Esophagus muscularis mucosa (tissue), 3 donors: ENCODE measurements around the gene EMILIN1.

Experiments used
- POLR2A ChIP-seq: fragments of 450-650 bp; IDR thresholded peaks from one replicate; pipeline ENCODE4 v1.6.1; 2017; ENCODE audit warnings: antibody characterized with exemption, moderate library complexity, mild to moderate bottlenecking, low read depth
- TF ChIP-seq, protein P1 (sequence below), 3 experiments: fragments of 200-600 bp in 2 of 3; fragments of 450-650 bp in 1 of 3; sonication (generic) in 2 of 3; IDR thresholded peaks; one replicate each; pipeline ENCODE4 v1.5.1; 2017 to 2019; ENCODE audit warnings: antibody characterized with exemption in 3 of 3, mild to moderate bottlenecking in 2 of 3, moderate library complexity in 1 of 3

DNA sequence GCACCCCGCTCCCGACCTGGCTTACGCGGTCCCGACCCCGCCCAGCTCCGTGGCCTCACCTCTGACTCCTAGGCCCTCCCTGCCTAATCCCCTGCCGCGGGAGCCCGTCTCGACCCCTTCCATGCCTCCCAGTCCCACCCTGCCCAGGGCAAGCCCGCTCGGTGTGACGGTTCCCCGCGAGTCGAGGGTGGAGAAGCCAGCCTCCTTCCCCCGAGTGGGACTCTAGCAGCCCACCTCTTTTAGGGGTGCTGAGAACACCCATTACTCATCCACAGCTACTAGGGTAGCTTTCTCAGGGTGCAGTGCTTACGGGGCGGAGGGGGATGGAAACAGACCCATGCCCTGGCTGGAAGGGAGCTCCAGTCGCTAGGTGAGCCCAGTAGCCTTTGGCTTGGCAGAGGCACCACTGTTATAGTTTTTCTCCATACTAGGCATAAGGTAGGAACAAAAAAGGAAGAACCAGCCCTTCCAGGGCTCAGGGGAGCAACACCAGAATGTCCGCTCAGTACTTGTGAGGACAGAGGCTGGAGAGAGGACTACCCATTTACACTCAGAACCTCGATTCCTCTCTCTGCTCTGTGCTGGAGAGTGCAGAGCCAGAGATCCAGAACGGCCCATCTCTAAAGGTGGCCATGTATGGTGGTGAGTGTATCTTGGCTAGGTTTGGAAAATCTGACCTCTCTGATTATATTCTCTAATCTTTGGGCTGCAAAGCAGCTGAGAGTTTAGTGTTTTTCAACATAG lies 26.3 kb upstream of the EMILIN1 start:
- TF ChIP-seq, protein P1, sequence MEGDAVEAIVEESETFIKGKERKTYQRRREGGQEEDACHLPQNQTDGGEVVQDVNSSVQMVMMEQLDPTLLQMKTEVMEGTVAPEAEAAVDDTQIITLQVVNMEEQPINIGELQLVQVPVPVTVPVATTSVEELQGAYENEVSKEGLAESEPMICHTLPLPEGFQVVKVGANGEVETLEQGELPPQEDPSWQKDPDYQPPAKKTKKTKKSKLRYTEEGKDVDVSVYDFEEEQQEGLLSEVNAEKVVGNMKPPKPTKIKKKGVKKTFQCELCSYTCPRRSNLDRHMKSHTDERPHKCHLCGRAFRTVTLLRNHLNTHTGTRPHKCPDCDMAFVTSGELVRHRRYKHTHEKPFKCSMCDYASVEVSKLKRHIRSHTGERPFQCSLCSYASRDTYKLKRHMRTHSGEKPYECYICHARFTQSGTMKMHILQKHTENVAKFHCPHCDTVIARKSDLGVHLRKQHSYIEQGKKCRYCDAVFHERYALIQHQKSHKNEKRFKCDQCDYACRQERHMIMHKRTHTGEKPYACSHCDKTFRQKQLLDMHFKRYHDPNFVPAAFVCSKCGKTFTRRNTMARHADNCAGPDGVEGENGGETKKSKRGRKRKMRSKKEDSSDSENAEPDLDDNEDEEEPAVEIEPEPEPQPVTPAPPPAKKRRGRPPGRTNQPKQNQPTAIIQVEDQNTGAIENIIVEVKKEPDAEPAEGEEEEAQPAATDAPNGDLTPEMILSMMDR (IDR thresholded peaks at IDR 0.05) = no peak
- TF ChIP-seq POLR2A = no peak
